GM10266 (cell line): ENCODE data around the gene GPC6.
"Not testable (repeated sequence)": the region's sequence is repeated elsewhere in the genome, so short reads cannot be mapped to it uniquely, and the experiment has no call there.

Experiments
- DNase-seq: peaks from one replicate; pipeline ENCODE4 v3.0.0; 2012; ENCODE audit errors: extremely low spot score
- CTCF ChIP-seq: IDR thresholded peaks from 2 replicates; pipeline ENCODE4 v1.5.1; 2012; ENCODE audit warnings: mild to moderate bottlenecking, low read depth; ENCODE audit not compliant: control insufficient read depth, insufficient read depth; ENCODE audit errors: missing control alignments

Gene GPC6

GRCh38 chr13:93450191-93450621 lies 223.6 kb downstream of the GPC6 start:
- no peak for TF ChIP-seq CTCF
- DNase-seq = no peak

- DNase-seq = no peak
- no peak for TF ChIP-seq CTCF
These were observed 224.2 kb downstream of the GPC6 start for GRCh38 chr13:93450761-93451160.

GRCh38 chr13:93454676-93455235 lies 228.1 kb downstream of the GPC6 start:
- not testable (repeated sequence) for DNase-seq

- no peak for DNase-seq
- no peak for TF ChIP-seq CTCF
These were observed 229.3 kb downstream of the GPC6 start for GRCh38 chr13:93455861-93456260.

GRCh38 chr13:93460005-93460404 lies 233.4 kb downstream of the GPC6 start:
- DNase-seq = no peak

GRCh38 chr13:93462151-93462550 lies 235.5 kb downstream of the GPC6 start:
- TF ChIP-seq CTCF = no peak
- DNase-seq = no peak

More at GRCh38 chr13:93460005-93460404, 233.4 kb downstream of the GPC6 start:
- no peak for TF ChIP-seq CTCF

GRCh38 chr13:93466502-93467036 lies 240.0 kb downstream of the GPC6 start:
- no peak for TF ChIP-seq CTCF
- DNase-seq = no peak

GRCh38 chr13:93467175-93467574 lies 240.6 kb downstream of the GPC6 start:
- no peak for DNase-seq
- TF ChIP-seq CTCF = no peak
